Measurements from ENCODE around the gene KLF6.

Gene KLF6

GRCh38 chr10:3727268-3727667 is 57.7 kb downstream of the KLF6 start:
- no peak overlapping the region for H2AFZ ChIP-seq (ENCODE audit: low read depth, low read length, severe bottlenecking)
- H3K4me2 ChIP-seq (ENCODE audit: low read depth, low read length, poor library complexity, severe bottlenecking) = no peak overlapping the region
- no peak overlapping the region for H3K4me3 ChIP-seq (ENCODE audit: insufficient read depth, low read length, poor library complexity, severe bottlenecking)
- H3K9ac ChIP-seq (ENCODE audit: low read length) = no peak overlapping the region
- H3K27me3 ChIP-seq (ENCODE audit: low read length) = no peaks in the 10 kb centered on the region
- H3K9me3 ChIP-seq (ENCODE audit: insufficient read depth, low read length) = peaks cover 6% of the 10 kb centered on the region; the same call in 1 of the 2 replicates
- H3K79me2 ChIP-seq (ENCODE audit: insufficient read depth, low read length) = no peaks in the 10 kb centered on the region
- no peaks in the 10 kb centered on the region for H4K20me1 ChIP-seq (ENCODE audit: low read depth, low read length)
- H3K9me2 ChIP-seq (replicated peaks; ENCODE audit: insufficient read depth, low read length) = no peaks in the 10 kb centered on the region
- TF ChIP-seq EZH2phosphoT487 (conservative IDR thresholded peaks at IDR 0.05; ENCODE audit: low read length) (no peak), CTCF (IDR thresholded peaks at IDR 0.05; ENCODE audit: insufficient read depth, low read length, poor library complexity, severe bottlenecking) (no peak)
- no peaks in the 10 kb centered on the region for H3F3A ChIP-seq (ENCODE audit: insufficient read depth)
- no peak overlapping the region for H3K27ac ChIP-seq (ENCODE audit: low read depth, low read length)
- no peaks in the 10 kb centered on the region for H3K36me3 ChIP-seq (ENCODE audit: low read length)
